Measurements from ENCODE around the gene RTL5. TPM values are rescaled to one million over a fixed set of nuclear protein-coding genes. Genes with fewer than 3 reads are reported as not detected.

Gene RTL5
- polyA plus RNA-seq, 3 donors = 22.9 to 24.8 (median 23.5) TPM

DNA sequence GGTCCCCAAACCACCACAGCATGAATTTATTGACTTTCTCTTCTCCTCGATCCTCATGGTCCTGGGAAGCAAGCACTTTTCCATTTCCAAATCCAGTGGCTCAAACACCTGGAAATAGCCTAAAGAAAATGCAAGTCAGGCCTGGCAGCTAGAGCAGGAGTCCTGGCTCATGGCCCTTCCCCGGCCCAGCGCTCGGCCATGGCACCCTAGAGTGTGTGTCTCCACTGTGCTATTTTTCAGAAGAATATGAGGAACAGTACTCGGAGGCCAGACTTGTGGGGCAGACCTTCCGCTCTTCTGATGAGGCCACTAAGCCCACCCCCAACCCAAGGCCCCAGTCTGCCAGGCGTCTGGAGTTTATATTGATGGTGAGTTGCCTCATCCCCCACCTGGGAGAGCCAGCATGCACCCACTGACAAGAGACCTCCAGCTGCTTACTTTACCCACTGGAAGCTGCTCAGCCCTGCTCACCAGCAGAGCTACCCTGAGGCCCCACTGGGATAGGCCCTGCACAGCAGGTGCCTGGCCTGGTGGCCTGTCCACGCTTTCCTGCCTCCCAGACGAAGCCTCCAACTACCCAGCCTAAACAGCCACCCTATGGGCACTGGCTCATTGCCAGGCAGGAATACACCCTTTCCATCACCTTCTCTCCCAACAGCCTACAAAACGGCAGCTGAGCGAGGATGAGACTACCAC is 2.3 kb upstream of the RTL5 start:
- no peak for DNase-seq

- no peak for DNase-seq
Measured at GRCh38 chrX:72132456-72132855, 741 bp upstream of the RTL5 start.

GRCh38 chrX:72130762-72131250 is 909 bp downstream of the RTL5 start:
- no peak for DNase-seq

GRCh38 chrX:72130156-72130761 is 1.5 kb downstream of the RTL5 start:
- DNase-seq = no peak

GRCh38 chrX:72129661-72130060 is 2.1 kb downstream of the RTL5 start:
- no peak for DNase-seq

- no peak for DNase-seq
Measured at GRCh38 chrX:72128881-72129280, 2.8 kb downstream of the RTL5 start.

DNA sequence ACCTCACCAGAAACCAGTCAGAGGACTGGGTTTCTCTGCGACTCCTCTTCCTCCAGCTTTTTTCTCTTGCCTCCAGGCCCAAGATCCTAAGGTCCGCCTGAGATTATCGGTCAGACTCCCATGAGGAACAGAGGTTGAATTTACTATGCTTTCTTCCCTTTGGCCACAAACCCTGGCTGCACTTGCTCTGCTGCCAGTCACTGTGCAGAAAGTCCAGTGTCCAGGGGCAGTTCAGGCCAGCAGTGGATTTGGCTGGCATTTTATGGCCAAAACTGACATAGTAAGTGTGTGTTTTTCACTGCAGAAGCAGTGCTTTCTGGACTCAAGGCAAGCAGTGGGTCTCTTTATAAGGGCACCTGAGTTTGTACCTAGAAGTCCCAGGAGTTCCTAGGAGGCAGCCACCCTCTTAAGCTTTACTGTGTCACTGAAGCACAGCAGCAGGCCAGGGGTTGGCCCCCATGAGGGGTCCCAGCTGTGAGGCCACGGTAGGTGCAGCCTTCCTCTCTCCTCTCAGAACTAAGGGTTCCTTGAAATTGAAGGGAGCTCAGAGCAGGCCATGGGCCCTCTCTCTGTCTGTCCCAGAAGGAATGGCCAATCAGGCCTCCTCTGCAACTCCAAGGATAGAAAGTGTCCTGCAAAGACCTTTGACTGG is 3.4 kb downstream of the RTL5 start:
- no peak for DNase-seq

GRCh38 chrX:72127332-72127731 is 4.4 kb downstream of the RTL5 start:
- DNase-seq = no peak

DNA sequence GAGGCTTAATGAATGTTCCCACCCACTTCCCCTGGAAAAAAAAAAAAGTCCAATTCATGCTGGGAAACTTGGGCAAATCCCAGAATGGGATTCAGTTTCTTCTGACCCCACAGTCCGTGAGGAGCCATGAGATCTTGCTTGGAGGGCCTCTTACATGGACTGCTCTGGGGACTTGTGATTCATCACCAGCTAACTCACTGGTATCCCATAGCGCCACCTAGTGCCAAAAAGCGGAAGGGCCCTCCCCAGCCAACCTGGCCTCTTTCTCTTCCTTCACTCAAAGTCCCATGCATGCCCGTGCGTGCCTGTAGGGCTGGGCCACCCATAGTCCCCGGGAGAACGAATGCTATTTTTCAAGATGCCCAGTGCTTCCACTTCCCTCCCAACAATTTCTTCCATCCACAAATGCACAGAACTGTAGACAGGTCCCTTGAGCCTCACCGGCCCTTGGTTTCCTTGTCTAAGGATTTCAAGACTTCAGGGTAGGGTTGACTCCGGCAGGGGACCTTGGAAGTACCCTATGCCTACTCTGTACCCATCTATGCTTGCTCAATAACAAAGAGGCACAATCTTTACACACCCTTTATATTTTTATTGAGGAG is 5.1 kb downstream of the RTL5 start:
- DNase-seq = peak; percentile 79

DNA sequence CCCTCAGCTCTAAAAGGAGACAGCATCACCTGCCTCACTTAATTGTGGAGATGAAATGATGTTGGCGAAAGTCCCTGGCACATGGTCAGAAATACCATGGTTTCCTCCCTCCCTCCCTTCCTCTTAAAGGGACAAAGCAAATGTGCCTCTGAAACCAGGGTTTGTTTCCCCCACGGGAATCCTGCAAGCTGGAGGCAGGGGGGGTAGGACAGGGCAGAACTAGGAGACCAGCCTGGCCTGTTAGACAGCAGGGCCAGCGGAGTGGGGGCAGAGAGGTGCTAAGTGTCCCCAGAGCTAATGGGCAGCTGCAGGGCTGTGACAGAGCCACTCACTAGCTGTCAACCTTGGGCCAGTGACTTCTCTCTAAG is 5.7 kb downstream of the RTL5 start:
- no peak for DNase-seq

DNA sequence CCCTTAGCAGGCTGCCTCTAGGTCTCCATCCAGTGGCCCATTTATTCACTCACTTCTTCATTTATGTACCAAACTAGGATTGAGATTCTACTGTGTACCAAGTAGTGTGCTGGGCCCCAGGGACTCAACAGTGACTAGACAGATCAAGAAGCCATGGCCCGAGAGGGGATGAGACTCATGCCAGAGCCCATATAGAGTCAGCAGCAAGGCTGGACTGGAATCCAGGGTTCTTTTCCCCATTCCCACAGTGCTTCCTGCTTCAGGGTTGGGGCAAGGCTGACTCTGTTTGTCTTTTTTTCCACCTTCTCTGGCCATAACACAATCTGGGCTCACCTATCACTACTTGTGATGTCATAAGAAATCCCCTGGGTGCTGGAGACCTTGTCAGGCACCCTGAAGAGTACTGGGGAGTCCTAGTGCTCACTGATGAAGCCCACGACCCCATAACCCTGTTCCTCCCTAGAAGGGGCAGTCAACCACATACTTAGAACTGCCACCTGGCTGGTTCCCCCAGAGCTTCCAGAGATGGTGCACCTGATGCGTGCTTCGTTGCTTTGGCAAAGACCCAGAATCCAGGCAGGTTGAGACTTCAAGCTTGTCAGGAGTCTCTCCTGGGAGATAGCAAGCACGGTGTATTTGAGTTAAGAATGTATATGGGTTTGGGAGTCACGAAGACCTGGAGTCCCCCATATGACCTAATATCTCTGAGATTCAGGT is 6.2 kb downstream of the RTL5 start:
- DNase-seq = no peak

- DNase-seq = no peak
Measured at GRCh38 chrX:72124540-72125201, 7.0 kb downstream of the RTL5 start.

- DNase-seq = peak; percentile 83
Measured at GRCh38 chrX:72123471-72124185, 8.1 kb downstream of the RTL5 start.

GRCh38 chrX:72122621-72123337 is 8.9 kb downstream of the RTL5 start:
- DNase-seq = no peak

DNA sequence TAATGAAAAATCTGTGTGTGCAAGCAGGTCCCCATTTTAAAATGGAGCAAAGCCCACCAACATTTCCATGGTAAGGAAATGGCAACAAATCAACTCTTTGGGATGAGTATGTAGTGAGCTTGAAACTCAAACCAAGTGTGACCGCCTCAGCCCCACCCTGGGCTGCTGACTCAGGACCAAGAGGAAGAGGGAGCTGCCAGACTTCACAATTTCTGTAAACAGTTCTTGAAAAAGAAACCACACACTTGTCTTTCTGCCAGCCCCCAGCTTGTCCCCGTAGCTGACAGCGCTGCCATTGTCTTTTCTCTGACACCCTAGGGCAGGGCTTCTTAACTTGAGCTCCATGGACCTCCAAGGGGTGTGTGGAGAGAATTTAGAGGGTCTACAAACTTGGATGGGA is 10.3 kb downstream of the RTL5 start:
- no peak for DNase-seq

DNA sequence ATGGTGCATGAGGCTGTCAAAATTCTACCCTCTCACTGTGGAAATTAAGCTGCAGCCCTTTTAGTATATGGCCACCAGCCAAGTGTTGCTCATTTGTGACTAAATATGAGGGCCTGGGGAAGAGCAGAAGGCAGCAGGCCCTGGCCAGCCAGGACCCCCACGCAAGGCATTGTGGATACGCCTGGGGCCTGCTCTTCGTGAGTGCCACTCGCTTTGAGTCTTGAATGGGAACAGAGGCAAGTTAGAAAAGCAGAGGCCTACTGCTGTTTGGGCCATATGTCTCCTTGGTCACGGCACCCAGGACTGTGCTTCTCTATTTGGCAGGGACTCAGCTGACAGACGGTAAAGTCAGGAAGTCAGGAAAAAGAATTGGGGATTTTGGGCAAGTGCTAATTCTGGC is 10.9 kb downstream of the RTL5 start:
- DNase-seq = no peak

GRCh38 chrX:72117636-72118210 is 14.0 kb downstream of the RTL5 start:
- DNase-seq = no peak

GRCh38 chrX:72115380-72115779 is 16.3 kb downstream of the RTL5 start:
- no peak for DNase-seq

DNA sequence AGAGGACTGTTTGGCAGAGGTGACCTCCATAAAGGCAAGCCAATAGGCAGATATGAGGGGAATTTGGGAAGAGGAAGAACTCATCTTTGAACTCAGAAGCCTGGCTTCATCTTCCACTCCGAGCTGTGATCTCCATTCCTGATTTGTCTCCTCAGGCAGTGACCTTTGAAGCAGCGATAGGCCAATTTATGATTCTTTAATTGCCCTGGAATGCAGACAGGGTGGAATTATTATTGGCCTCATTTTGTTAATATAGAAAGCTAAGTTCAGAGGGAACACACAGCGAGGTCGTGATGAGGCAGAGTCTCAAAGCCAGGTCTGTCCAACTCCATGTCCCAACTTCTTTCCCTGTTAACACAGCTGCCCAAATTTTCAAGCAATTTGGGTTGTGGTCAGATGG is 16.9 kb downstream of the RTL5 start:
- no peak for DNase-seq

GRCh38 chrX:72114306-72114705 is 17.4 kb downstream of the RTL5 start:
- no peak for DNase-seq
